ENCODE measurements around the gene CYSRT1. TPM values are rescaled to one million over a fixed set of nuclear protein-coding genes. Genes with fewer than 3 reads are reported as not detected.

Gene CYSRT1
- polyA plus RNA-seq, 1 of the 3 experiments (the other 2 are of a cell fraction), result 2.1 TPM

DNA sequence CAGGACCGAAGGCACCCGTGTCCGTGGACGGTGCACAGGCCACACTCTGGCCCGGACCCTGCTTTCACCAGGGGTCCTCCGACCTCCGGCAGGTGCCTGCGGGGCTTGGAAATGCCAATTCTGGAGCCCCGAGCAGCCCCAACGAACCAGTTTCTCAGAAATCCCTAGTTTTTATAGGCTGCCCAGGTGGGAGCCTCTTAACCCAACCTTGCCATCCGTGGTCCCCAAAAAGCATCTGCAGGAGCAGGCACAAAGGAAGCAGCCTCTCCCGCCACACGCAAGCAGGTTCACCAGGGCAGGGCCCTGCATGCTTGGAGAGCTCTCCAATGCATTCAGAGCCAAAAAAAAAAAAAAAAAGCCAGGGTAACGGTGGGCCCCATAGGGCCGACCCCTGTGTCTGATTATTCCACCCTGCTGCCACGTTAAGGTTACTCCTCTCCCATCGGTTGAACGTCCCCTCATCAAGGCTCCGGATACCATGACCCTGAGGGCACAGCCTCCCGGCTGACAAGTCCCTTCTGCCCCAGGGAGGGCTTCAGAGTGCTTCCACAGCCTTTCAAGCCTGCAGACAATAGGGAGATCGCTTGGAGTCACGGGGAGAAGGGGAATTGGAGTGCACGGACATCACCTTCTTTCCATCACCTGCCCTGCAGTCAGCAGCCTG is 23.6 kb upstream of the CYSRT1 start (continued):
- TF ChIP-seq FOXM1 (IDR thresholded peaks at IDR 0.05; ENCODE audit: low read depth), result no peak

DNA sequence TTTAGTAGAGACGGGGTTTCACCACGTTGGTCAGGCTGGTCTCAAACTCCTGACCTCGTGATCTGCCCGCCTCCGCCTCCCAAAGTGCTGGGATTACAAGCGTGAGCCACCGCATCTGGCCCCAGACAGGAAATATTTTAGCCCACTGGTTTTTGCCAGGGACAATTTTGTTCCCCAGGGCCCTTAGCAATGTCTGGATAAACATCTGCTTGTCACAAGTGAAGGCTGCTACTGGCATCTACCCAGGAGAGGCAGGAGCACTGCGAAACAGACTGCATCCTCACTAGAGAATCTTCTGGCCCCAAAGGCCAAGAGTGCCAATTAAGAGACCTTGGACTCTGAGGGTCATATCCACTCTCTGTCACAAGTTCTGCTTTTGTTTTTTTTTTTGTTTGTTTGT is 22.0 kb upstream of the CYSRT1 start:
- Histone ChIP-seq H3K36me3 (replicated peaks in 1 of 2; ENCODE audit: control insufficient read depth in 1 of 2, insufficient read depth in 2 of 2, low read length in 1 of 2) (no peaks in the 10 kb centered on the region), H3K9me3 (no peaks in the 10 kb centered on the region), H4K20me1 (ENCODE audit: insufficient read depth) (peaks cover 15% of the 10 kb centered on the region), H3K79me2 (ENCODE audit: insufficient read depth) (peaks cover 81% of the 10 kb centered on the region), H3K9me2 (no peaks in the 10 kb centered on the region), H3K27me3 (ENCODE audit: insufficient read depth) (no peaks in the 10 kb centered on the region), H2AFZ (ENCODE audit: low read depth) (no peak overlapping the region), H3K4me3 (ENCODE audit: low read depth in 2 of 2, low read length in 1 of 2) (no peak overlapping the region), H3K4me1 (ENCODE audit: control insufficient read depth in 1 of 2, insufficient read depth in 2 of 2, low read depth in 1 of 2, low read length in 1 of 2) (peaks cover 22 to 55% of the 10 kb centered on the region in 2 experiments), H3K27ac (ENCODE audit: low read depth in 2 of 2, low read length in 1 of 2) (no peak overlapping the region), H3K4me2 (no peak overlapping the region), H3K9ac (no peak overlapping the region), H3F3A (replicated peaks; ENCODE audit: insufficient read depth) (peaks cover 14% of the 10 kb centered on the region)
- TF ChIP-seq NRF1 (IDR thresholded peaks at IDR 0.05; ENCODE audit: low read depth, low read length) (no peak), FOSL2 (IDR thresholded peaks at IDR 0.05; ENCODE audit: borderline replicate concordance, low read depth) (no peak), GABPA (IDR thresholded peaks at IDR 0.05; ENCODE audit: low read depth) (no peak), RAD21 (IDR thresholded peaks at IDR 0.05; ENCODE audit: low read length) (no peak), YY1 (IDR thresholded peaks at IDR 0.05; ENCODE audit: low read depth) (no peak), POLR2AphosphoS5 (IDR thresholded peaks at IDR 0.05; ENCODE audit: low read depth, low read length) (no peak), RXRA (IDR thresholded peaks at IDR 0.05; ENCODE audit: borderline replicate concordance, low read depth) (no peak), MEF2A (IDR thresholded peaks at IDR 0.05; ENCODE audit: borderline replicate concordance, low read depth) (no peak), NFIC (IDR thresholded peaks at IDR 0.05; ENCODE audit: borderline replicate concordance) (no peak), EP300 (IDR thresholded peaks at IDR 0.05; ENCODE audit: borderline replicate concordance in 1 of 2, low read depth in 1 of 2, low read length in 1 of 2) (no peak), RFX5 (IDR thresholded peaks at IDR 0.05; ENCODE audit: low read length) (no peak), SMC3 (IDR thresholded peaks at IDR 0.05; ENCODE audit: low read depth, low read length) (no peak), MXI1 (IDR thresholded peaks at IDR 0.05; ENCODE audit: low read depth, low read length) (no peak)
- TF ChIP-seq, protein P1, sequence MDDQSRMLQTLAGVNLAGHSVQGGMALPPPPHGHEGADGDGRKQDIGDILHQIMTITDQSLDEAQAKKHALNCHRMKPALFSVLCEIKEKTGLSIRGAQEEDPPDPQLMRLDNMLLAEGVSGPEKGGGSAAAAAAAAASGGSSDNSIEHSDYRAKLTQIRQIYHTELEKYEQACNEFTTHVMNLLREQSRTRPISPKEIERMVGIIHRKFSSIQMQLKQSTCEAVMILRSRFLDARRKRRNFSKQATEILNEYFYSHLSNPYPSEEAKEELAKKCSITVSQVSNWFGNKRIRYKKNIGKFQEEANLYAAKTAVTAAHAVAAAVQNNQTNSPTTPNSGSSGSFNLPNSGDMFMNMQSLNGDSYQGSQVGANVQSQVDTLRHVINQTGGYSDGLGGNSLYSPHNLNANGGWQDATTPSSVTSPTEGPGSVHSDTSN (IDR thresholded peaks at IDR 0.05), result no peak
- TF ChIP-seq, protein P2, sequence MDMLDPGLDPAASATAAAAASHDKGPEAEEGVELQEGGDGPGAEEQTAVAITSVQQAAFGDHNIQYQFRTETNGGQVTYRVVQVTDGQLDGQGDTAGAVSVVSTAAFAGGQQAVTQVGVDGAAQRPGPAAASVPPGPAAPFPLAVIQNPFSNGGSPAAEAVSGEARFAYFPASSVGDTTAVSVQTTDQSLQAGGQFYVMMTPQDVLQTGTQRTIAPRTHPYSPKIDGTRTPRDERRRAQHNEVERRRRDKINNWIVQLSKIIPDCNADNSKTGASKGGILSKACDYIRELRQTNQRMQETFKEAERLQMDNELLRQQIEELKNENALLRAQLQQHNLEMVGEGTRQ (IDR thresholded peaks at IDR 0.05; ENCODE audit: borderline replicate concordance, low read depth, low read length), result no peak
- TF ChIP-seq, protein P3, sequence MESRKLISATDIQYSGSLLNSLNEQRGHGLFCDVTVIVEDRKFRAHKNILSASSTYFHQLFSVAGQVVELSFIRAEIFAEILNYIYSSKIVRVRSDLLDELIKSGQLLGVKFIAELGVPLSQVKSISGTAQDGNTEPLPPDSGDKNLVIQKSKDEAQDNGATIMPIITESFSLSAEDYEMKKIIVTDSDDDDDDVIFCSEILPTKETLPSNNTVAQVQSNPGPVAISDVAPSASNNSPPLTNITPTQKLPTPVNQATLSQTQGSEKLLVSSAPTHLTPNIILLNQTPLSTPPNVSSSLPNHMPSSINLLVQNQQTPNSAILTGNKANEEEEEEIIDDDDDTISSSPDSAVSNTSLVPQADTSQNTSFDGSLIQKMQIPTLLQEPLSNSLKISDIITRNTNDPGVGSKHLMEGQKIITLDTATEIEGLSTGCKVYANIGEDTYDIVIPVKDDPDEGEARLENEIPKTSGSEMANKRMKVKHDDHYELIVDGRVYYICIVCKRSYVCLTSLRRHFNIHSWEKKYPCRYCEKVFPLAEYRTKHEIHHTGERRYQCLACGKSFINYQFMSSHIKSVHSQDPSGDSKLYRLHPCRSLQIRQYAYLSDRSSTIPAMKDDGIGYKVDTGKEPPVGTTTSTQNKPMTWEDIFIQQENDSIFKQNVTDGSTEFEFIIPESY (IDR thresholded peaks at IDR 0.05; ENCODE audit: borderline replicate concordance, low read depth), result no peak
- TF ChIP-seq, protein P4, sequence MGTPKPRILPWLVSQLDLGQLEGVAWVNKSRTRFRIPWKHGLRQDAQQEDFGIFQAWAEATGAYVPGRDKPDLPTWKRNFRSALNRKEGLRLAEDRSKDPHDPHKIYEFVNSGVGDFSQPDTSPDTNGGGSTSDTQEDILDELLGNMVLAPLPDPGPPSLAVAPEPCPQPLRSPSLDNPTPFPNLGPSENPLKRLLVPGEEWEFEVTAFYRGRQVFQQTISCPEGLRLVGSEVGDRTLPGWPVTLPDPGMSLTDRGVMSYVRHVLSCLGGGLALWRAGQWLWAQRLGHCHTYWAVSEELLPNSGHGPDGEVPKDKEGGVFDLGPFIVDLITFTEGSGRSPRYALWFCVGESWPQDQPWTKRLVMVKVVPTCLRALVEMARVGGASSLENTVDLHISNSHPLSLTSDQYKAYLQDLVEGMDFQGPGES (IDR thresholded peaks at IDR 0.05; ENCODE audit: low read depth, low read length), result no peak
- TF ChIP-seq, protein P5, sequence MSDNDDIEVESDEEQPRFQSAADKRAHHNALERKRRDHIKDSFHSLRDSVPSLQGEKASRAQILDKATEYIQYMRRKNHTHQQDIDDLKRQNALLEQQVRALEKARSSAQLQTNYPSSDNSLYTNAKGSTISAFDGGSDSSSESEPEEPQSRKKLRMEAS (IDR thresholded peaks at IDR 0.05; ENCODE audit: low read depth), result no peak
- TF ChIP-seq, protein P6, sequence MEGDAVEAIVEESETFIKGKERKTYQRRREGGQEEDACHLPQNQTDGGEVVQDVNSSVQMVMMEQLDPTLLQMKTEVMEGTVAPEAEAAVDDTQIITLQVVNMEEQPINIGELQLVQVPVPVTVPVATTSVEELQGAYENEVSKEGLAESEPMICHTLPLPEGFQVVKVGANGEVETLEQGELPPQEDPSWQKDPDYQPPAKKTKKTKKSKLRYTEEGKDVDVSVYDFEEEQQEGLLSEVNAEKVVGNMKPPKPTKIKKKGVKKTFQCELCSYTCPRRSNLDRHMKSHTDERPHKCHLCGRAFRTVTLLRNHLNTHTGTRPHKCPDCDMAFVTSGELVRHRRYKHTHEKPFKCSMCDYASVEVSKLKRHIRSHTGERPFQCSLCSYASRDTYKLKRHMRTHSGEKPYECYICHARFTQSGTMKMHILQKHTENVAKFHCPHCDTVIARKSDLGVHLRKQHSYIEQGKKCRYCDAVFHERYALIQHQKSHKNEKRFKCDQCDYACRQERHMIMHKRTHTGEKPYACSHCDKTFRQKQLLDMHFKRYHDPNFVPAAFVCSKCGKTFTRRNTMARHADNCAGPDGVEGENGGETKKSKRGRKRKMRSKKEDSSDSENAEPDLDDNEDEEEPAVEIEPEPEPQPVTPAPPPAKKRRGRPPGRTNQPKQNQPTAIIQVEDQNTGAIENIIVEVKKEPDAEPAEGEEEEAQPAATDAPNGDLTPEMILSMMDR (IDR thresholded peaks at IDR 0.05), result no peak
- TF ChIP-seq, protein P7, sequence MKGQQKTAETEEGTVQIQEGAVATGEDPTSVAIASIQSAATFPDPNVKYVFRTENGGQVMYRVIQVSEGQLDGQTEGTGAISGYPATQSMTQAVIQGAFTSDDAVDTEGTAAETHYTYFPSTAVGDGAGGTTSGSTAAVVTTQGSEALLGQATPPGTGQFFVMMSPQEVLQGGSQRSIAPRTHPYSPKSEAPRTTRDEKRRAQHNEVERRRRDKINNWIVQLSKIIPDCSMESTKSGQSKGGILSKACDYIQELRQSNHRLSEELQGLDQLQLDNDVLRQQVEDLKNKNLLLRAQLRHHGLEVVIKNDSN (IDR thresholded peaks at IDR 0.05; ENCODE audit: borderline replicate concordance, low read depth), result no peak
- no peak for DNase-seq
- ChIA-PET CTCF (no interaction called here), POLR2A (interaction anchor here (1.2 kb wide), 1 partner anchor 64 kb away, joined by 3 read pairs; the partner anchor contains the start of gene GRIN1)
- 86% methylated on average over 8 of the region's 8 CpGs for WGBS (ENCODE audit: low lambda C conversion rate)
